HG03558 (cell line): ENCODE results near the gene PRDM16.

Experiments used
- ATAC-seq: cut with Tn5 transposase; IDR thresholded peaks from one replicate; pipeline ENCODE4 v1.9.1; 2021; ENCODE audit warnings: moderate number of reproducible peaks; ENCODE audit not compliant: unreplicated experiment; ENCODE audit errors: extremely low read depth

PRDM16 gene

DNA sequence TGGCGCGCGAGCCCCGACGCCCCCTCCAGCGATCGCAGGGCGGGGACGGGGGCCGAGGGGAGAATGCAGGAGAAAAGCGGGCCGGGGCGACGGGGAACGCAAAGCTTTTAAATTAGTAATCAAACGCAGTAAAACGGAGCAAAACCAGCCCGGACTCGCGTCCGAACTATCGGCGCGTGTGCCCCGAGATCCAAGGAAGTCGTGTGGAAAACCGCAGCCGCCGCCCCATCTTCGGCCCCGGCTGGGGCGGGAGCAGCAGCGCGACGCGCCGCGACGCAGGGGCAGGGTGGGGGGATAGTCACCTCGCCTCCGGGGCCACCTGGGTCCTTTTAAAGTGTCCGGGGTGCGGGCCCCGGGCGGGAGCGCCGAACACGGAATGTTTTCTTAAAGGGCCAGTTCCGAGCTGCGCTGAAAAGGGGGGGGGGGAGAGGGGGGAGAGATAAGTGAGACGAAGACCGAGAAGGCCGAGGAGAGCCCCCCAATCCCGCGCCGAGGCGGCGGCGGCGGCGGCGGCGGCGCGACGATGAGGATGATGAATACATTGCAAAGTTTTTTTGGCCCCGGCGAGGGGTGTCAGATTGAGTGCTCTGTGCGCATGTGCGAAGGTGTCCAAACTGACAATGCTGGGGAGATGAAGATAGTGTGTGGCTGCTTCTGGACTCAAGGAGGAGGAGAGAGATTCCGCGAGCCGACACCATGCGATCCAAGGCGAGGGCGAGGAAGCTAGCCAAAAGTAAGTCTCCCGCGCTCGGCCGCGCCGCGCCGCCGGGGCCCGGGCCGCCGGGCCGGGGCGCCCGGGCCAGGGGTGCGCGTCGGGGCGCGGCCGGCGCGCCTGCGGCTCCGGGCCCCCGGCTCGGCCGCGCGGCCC lies at the start of gene PRDM16:
TSS of gene PRDM16 (plus strand) at position 640 of the 868 bp plus-strand sequence. CDS start at position 697, 57 bp downstream.
- ATAC-seq, result no peak

GRCh38 chr1:3019516-3020051 lies 49.4 kb upstream of the PRDM16 start:
- no peak for ATAC-seq

DNA sequence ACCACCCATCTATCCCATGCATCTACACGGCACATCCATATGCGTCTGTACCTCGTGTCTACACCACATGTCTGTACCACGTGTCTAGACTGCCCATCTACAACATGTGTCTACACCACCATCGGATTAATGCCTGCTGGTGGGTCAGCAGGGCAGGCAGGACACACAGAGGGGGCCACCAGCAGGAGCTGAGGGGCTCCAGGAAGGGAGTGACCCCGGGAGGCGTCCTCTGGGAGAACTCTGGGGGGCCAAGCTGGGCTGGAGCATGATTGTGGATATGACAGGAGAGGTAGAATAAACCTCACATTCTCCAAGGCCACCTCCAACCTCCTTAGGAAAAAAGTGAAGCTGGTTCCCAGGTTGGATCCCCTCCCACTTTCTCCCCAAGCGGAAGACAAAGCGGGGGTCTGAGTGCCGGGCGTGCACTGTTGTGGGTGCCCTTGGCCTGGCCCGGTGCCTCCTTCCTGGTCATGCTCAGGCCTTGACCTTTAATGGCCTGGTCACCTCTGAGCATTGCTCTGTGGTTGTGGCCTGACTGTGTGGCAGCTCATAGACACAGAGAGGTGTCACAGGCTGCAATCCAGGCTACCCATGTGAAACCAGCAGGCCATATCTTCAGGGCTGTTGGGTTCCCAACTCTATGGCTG lies 48.6 kb upstream of the PRDM16 start:
- no peak for ATAC-seq

DNA sequence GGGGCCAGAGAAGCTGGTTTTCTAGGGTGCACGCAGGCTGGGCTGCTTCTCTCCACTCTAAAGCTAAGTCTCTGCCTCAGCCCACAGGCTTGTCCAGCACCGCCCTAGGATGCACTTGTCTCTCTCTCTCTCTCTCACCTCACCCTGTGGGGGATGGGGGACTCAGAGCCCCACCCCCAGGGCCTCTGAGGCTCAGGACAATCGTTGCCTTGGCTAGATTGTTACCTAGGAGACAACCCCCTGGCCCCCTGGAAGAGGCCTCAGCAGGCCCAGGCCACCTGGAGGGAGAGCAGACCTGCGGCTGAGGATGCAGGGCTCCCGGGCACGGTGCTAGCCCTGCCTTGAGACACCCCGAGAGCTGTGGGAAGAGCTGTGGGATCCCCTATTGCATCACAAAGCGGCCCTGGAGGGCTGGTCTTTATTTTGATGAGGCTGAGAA lies 47.8 kb upstream of the PRDM16 start, which contains the start of gene ACTRT2:
TSS of gene ACTRT2 (plus strand) at position 235 of the 439 bp plus-strand sequence. CDS start 220 bp downstream, outside the sequence.
- no peak for ATAC-seq

- no peak for ATAC-seq
These were observed 47.1 kb upstream of the PRDM16 start for GRCh38 chr1:3021801-3022401.

GRCh38 chr1:3022511-3022973 lies 46.5 kb upstream of the PRDM16 start:
- no peak for ATAC-seq

DNA sequence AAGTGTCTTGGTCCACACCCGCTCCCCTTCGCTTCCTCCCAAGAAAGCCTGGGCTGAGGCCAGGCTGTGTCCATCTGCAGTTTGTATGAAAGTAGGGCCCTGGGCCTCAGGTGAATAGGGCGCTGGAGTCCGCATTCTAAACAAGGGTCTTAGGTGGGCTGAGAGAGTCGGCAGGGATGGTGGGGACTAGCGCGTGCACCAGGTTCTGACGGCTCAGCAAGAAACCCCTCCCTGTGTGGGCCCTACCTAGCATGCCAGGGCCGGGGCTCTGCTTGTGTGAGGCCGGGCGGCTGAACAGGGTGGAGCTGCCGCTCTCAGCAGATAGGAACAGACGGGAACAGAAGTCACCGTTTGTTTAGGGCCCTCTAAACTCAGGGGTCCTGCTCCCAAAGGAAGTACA lies 46.0 kb upstream of the PRDM16 start:
- ATAC-seq, result no peak

DNA sequence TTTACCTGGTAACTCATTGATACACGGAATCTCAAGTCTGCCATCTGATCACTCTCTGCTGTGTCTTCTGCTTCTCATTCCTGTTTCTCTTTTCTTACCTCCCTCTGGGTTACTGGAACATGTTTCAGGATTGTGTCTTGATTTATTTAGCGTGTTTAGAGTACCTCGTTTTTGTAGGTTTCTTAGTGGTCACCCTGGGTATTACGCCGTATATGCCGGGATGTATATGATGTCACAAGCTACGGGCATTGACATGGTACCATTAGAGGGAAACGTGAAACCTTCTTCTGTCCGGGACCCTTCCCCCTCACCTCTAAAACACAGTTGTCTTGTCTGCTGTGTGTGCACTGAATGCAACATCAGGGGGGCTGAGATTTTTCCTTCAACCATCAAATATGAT lies 45.0 kb upstream of the PRDM16 start:
- no peak for ATAC-seq

DNA sequence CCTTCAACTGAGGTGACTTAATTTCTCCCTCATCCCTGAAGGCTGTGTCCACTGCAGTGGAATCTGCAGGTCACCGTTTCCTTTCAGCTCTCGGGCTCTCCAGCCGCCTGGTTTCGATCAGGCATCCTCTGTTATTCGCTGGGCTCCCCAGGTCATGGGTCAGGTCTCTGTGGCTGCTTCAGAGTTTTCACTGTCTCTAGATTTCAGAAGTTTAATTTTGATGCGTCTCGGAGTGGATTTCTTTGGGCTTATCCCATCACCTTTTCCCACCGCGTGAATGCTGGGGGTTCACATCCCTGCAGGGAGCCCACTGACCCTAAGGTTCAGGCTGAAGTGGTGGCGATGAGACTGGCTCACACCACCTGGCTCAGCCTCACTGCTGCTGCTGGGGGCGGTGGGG lies 44.4 kb upstream of the PRDM16 start:
- no peak for ATAC-seq

DNA sequence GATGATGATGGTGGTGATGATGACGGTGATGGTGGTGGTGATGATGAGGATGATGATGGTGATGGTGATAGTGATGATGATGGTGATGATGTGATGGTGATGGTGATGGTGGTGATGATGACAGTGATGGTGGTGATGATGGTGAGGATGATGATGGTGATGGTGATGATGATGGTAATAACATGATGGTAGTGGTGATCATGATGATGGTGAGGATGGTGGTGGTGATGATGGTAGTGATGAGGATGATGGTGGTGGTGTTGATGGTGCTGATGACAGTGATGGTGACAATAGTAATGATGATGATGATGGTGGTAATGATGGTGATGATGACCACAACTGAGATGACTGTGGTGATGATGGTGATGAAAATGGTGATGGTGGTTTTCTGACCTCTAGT lies 42.9 kb upstream of the PRDM16 start:
- ATAC-seq, result no peak

DNA sequence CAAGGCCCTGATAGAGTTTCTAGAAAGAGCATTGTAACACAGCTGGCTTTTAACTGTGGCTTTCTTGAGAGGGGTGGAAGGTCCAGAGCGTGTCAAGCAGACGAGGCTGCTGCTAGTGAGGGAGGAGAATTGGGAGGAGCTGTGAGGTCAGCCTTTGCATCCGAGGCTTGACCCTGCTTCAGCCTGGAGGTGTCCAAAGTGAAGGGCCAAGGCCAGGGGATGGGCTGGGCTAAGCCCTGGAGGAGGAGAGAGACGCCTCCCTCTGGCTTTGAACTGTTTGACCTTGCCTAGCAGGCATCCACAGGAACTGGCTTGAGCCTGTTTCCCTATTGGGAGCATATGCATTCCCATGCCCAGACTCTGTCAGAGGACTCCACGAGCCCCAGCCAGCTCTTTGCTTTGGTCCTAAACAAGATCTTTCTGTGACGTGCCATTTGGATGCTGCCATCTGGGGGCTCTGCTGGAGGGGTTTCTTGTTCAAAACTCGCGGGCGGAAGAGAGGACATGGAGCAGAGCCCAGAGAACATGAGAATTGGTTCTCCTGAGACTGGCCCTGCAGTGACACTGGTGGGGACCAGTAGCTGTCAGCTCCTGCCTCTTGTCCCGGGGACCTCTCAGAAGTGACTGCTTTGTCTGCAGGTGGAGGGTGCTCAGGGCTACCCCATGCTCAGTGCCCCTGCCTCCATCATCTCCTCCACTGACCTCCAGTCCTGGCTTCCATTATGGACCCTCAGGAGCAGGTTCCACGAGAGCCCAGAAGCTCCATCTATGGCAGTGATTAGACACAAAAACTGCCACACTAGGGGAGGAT lies 42.2 kb upstream of the PRDM16 start:
- ATAC-seq, result no peak

DNA sequence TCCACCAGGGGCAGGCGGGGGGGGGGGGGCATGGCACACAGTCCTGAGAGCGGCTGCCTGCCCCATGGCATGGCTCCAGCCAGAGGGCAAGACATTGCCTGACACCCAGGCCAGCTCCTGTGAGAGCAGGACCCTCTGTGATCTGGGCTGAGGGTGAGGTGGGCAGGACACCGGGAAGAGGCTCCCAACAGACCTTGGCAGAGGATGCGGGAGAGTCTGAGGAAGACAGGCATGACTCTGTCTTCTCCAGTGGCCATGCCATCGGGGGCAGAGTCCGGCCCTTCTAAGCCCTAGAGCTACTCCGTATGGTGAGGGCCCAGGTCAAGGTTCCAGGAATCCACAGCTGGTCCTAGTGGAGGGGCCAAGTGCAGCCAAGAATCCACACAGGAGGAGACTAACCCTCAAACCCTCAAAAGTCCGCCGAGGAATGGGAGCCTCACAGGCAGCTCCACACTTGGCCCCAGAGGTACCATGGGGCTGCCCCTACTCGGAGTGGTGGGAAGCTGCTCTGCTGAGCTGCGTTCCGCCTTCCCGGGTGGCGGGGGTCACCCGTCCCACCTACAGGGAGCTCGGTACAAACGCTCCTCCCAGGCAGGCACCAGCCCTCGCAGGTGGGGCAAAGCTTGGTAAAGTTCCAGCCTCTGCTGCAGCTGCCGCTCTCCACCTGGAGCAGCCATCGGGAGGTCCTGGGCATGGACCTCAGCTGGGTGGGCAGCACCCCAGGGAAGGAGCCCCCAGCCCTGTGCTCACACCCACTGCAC lies 41.2 kb upstream of the PRDM16 start:
- ATAC-seq, result no peak

DNA sequence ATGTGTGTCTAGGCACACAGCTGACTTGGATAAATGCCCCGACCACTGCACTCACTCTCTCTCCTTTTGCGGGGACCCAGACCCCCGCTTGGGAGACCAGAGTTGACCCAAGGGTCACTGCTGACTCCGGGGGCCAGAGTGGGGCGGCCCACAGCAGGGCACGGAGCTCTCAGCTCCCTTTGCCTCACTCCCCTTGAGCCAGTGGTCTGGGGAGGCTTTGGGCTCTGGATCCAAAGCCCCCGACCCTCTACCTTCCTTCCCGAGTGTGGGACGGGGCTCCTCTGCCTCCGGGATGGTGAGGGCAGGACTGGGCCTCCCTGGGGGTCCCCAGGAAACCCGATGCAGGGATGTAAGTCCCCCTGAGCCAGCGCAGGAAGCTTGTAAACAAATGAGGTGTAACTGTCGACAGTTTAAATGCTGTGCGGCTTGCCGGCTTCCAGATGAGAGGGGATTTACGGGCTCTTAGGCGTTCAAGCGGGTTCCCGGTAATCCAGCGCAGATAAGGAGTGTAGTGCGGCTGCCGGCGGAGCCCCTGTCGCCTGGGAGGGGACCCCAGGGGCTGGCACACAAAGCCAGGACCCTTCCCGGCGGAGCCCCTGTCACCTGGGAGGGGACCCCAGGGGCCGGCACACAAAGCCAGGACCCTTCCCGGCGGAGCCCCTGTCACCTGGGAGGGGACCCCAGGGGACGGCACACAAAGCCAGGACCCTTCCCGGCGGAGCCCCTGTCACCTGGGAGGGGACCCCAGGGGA lies 40.3 kb upstream of the PRDM16 start:
- no peak for ATAC-seq

- no peak for ATAC-seq
These were observed 39.5 kb upstream of the PRDM16 start for GRCh38 chr1:3029481-3029961.

- no peak for ATAC-seq
These were observed 38.9 kb upstream of the PRDM16 start for GRCh38 chr1:3029991-3030662.

GRCh38 chr1:3030663-3031381 lies 38.2 kb upstream of the PRDM16 start:
- ATAC-seq, result no peak
